CD14-positive monocyte (primary cell): Measurements from ENCODE around the gene SCN8A. TPM values are rescaled to one million over a fixed set of nuclear protein-coding genes. Genes with fewer than 3 reads are reported as not detected.

ENCODE experiments used
- DNase-seq, 3 donors: peaks; one replicate each; pipeline ENCODE4 v3.0.0-alpha.2; 2011 to 2022
- H2AFZ ChIP-seq: 2 replicates; pipeline ENCODE4 v1.6.0; 2012; ENCODE audit warnings: mild to moderate bottlenecking, low read depth, low read length, inconsistent platforms; ENCODE audit not compliant: insufficient read depth, poor library complexity, severe bottlenecking
- H3K27ac ChIP-seq, 2 donors: 1 replicate in 1 of 2; 2 replicates in 1 of 2; pipeline ENCODE4 v1.5.1; 2012 to 2013; ENCODE audit warnings: low read length in 2 of 2, control low read depth in 1 of 2, inconsistent platforms in 1 of 2, low read depth in 1 of 2, mild to moderate bottlenecking in 1 of 2
- H3K27me3 ChIP-seq, 2 donors: one replicate each; pipeline versions ENCODE4 v1.6.0 to v1.6.1; 2011 to 2013; ENCODE audit warnings: low read length in 2 of 2; ENCODE audit not compliant: control insufficient read depth in 2 of 2, insufficient read depth in 2 of 2
- H3K36me3 ChIP-seq, 2 donors: replicated peaks in 1 of 2; 1 replicate in 1 of 2; 2 replicates in 1 of 2; pipeline versions ENCODE4 v1.5.1 to v1.6.1; 2012 to 2013; ENCODE audit warnings: low read length in 2 of 2, control low read depth in 1 of 2, inconsistent platforms in 1 of 2, mild to moderate bottlenecking in 1 of 2; ENCODE audit not compliant: insufficient read depth in 2 of 2, control insufficient read depth in 1 of 2
- H3K4me1 ChIP-seq, 2 donors: 1 replicate in 1 of 2; 2 replicates in 1 of 2; pipeline versions ENCODE4 v1.5.1 to v1.6.1; 2012 to 2013; ENCODE audit warnings: low read length in 2 of 2, control low read depth in 1 of 2, inconsistent platforms in 1 of 2, mild to moderate bottlenecking in 1 of 2, moderate library complexity in 1 of 2; ENCODE audit not compliant: insufficient read depth in 2 of 2, control insufficient read depth in 1 of 2
- H3K4me2 ChIP-seq: replicated peaks from 2 replicates; pipeline ENCODE3; 2012; ENCODE audit warnings: low read length, moderate library complexity, mild to moderate bottlenecking; ENCODE audit not compliant: poor library complexity, severe bottlenecking; ENCODE audit errors: extremely low read depth
- H3K4me3 ChIP-seq, 3 experiments: fragments of 200-600 bp in 1 of 3; sonication (generic) in 1 of 3; replicated peaks in 1 of 3; 1 replicate in 2 of 3; 2 replicates in 1 of 3; pipeline ENCODE4 v1.5.1; 2011 to 2013; ENCODE audit warnings: low read length in 3 of 3, mild to moderate bottlenecking in 3 of 3, control low read depth in 2 of 3, low read depth in 2 of 3, inconsistent platforms in 1 of 3, moderate library complexity in 1 of 3
- H3K79me2 ChIP-seq: 2 replicates; pipeline ENCODE4 v1.6.0; 2012; ENCODE audit warnings: mild to moderate bottlenecking, control low read depth, inconsistent platforms, low read length, moderate library complexity; ENCODE audit not compliant: insufficient read depth
- H3K9ac ChIP-seq: 2 replicates; pipeline ENCODE4 v1.6.0; 2017; ENCODE audit warnings: low read length, mild to moderate bottlenecking; ENCODE audit not compliant: insufficient read depth, poor library complexity, severe bottlenecking
- H3K9me3 ChIP-seq, 2 donors: replicated peaks in 1 of 2; 1 replicate in 1 of 2; 2 replicates in 1 of 2; pipeline versions ENCODE4 v1.5.1 to v1.6.1; 2012 to 2013; ENCODE audit warnings: low read length in 2 of 2, control low read depth in 1 of 2; ENCODE audit not compliant: control insufficient read depth in 1 of 2, insufficient read depth in 1 of 2
- H4K20me1 ChIP-seq: 2 replicates; pipeline ENCODE4 v1.6.0; 2012; ENCODE audit warnings: mild to moderate bottlenecking, low read length, control low read depth, moderate library complexity; ENCODE audit not compliant: insufficient read depth
- H3K27ac Mint-ChIP-seq, 7 donors: one replicate each; pipeline ENCODE4 v1.8.0; 2020; ENCODE audit warnings: mild to moderate bottlenecking in 7 of 7, mixed read lengths in 7 of 7, moderate library complexity in 6 of 7, inconsistent platforms in 2 of 7
- H3K27me3 Mint-ChIP-seq, 3 donors: one replicate each; pipeline ENCODE4 v1.8.0; 2021 to 2022; ENCODE audit warnings: low read depth in 3 of 3, mild to moderate bottlenecking in 3 of 3, mixed read lengths in 3 of 3, moderate library complexity in 3 of 3, inconsistent platforms in 1 of 3
- H3K36me3 Mint-ChIP-seq, 2 donors: one replicate each; pipeline ENCODE4 v1.8.0; 2020; ENCODE audit warnings: mixed read lengths in 2 of 2, inconsistent platforms in 1 of 2, mild to moderate bottlenecking in 1 of 2
- H3K4me1 Mint-ChIP-seq: one replicate; pipeline ENCODE4 v1.8.0; 2020; ENCODE audit warnings: mild to moderate bottlenecking, mixed read lengths
- H3K4me3 Mint-ChIP-seq, 2 donors: one replicate each; pipeline ENCODE4 v1.8.0; 2020; ENCODE audit warnings: mild to moderate bottlenecking in 2 of 2, mixed read lengths in 2 of 2, moderate library complexity in 1 of 2
- H3K9me3 Mint-ChIP-seq, 7 donors: one replicate each; pipeline ENCODE4 v1.8.0; 2020 to 2022; ENCODE audit warnings: mixed read lengths in 7 of 7, mild to moderate bottlenecking in 6 of 7, moderate library complexity in 6 of 7, inconsistent platforms in 2 of 7
- CTCF ChIP-seq: fragments of 200-600 bp; IDR thresholded peaks from one replicate; pipeline ENCODE4 v1.8.0; 2022; ENCODE audit warnings: antibody characterized with exemption, mild to moderate bottlenecking
- WGBS: methylation state at CpG from one replicate; pipeline ENCODE4 v1.1.5; 2013; ENCODE audit warnings: missing lambda C conversion rate; ENCODE audit not compliant: insufficient coverage; 5-methylcytosine and 5-hydroxymethylcytosine counted together
- intact Hi-C, 2 donors: fragments of 100-400 bp; cut with micrococcal nuclease; formaldehyde crosslinking; loops; one replicate each; pipeline versions ENCODE4 v1.15.0 to v1.15.1; 2023
- polyA plus RNA-seq, 3 donors: library from polyadenylated mRNA; depleted of rRNA in 1 of 3; unstranded in 2 of 3; stranded (reverse) in 1 of 3; fragments of 300-500 nt in 2 of 3; fragments of >200 nt in 1 of 3; fragmentation: Illumina TruSeq in 2 of 3; gene quantifications; 1 replicate in 2 of 3; 2 replicates in 1 of 3; pipeline ENCODE4 v1.2.3, GENCODE V29; 2012 to 2021

Gene SCN8A
- polyA plus RNA-seq, 3 donors, result 0.03 TPM; not detected in 2

- no peaks in the 10 kb centered on the region for H3K27me3 ChIP-seq
- H3K9me3 Mint-ChIP-seq, result peaks cover under 1 to 10% (median 4%) of the 10 kb centered on the region in 7 donors
- H3K27ac ChIP-seq, result no peak overlapping the region
- H4K20me1 ChIP-seq, result no peaks in the 10 kb centered on the region
- no peak overlapping the region for H3K4me3 Mint-ChIP-seq
- no peak overlapping the region for H3K4me3 ChIP-seq
- 86% methylated on average over 3 of the region's 4 CpGs for WGBS
- no peaks in the 10 kb centered on the region for H3K79me2 ChIP-seq
- DNase-seq, result no peak
- H3K36me3 Mint-ChIP-seq, result no peaks in the 10 kb centered on the region
- H3K27me3 Mint-ChIP-seq, result peaks cover 1 to 7% (median 2%) of the 10 kb centered on the region in 3 donors
- no peak overlapping the region for H3K9ac ChIP-seq
- intact Hi-C loops, result no loop called here
- no peak for TF ChIP-seq CTCF
- peaks cover 0 to 3% of the 10 kb centered on the region in 2 donors for H3K9me3 ChIP-seq
- no peaks in the 10 kb centered on the region for H3K36me3 ChIP-seq
- H3K4me1 Mint-ChIP-seq, result peaks cover 3% of the 10 kb centered on the region
- peaks cover 0 to 2% of the 10 kb centered on the region in 2 donors for H3K4me1 ChIP-seq
- H3K27ac Mint-ChIP-seq, result no peak overlapping the region
- H3K4me2 ChIP-seq, result no peak overlapping the region
- H2AFZ ChIP-seq, result no peak overlapping the region
Measured at GRCh38 chr12:51746416-51746815, 155.4 kb downstream of the SCN8A start.

DNA sequence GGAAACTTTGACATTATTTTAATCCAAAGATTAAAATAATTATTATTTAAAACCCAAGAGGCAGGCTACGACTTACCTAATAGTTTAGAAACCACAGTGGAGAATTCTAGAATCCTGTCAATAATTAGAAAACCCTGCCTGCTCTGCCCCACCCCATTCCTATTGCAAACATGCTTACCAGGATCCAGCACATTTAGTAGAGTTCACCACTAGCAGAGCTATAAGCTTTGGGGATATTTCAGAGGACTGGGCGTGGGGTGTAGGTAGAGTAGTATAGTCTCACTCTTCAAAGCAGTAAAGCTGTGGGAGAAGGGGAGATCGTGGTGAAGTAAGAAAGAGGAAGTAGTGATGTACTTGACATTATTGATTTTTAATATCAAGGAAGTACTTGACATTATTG is 157.2 kb downstream of the SCN8A start:
- no peak for DNase-seq
- no peaks in the 10 kb centered on the region for H3K9me3 ChIP-seq
- Mint-ChIP-seq H3K27ac (no peak overlapping the region), H3K4me3 (no peak overlapping the region), H3K27me3 (peaks cover 0 to 6% (median 1%) of the 10 kb centered on the region in 3 donors), H3K4me1 (peaks cover 7% of the 10 kb centered on the region), H3K36me3 (no peaks in the 10 kb centered on the region), H3K9me3 (peaks cover 0 to 2% (median 0%) of the 10 kb centered on the region in 7 donors)
- no peaks in the 10 kb centered on the region for H3K27me3 ChIP-seq
- no peak overlapping the region for H3K27ac ChIP-seq
- H3K79me2 ChIP-seq, result no peaks in the 10 kb centered on the region
- intact Hi-C loops, result no loop called here
- H3K4me3 ChIP-seq, result no peak overlapping the region
- no peaks in the 10 kb centered on the region for H3K36me3 ChIP-seq
- 100% methylated on average over 1 of the region's 3 CpGs for WGBS
- no peak overlapping the region for H3K9ac ChIP-seq
- peaks cover 0 to 6% of the 10 kb centered on the region in 2 donors for H3K4me1 ChIP-seq
- no peak overlapping the region for H3K4me2 ChIP-seq
- H2AFZ ChIP-seq, result no peak overlapping the region
- H4K20me1 ChIP-seq, result no peaks in the 10 kb centered on the region
- no peak for TF ChIP-seq CTCF
